ENCODE data around the gene DLG2. TPM values are rescaled to one million over a fixed set of nuclear protein-coding genes. Genes with fewer than 3 reads are reported as not detected.

Gene DLG2
- total RNA-seq, 4 donors from 2014 or later: 7.3 to 14.1 (median 11.1) TPM

GRCh38 chr11:84583106-84583505, 1044.0 kb downstream of the DLG2 start:
- WGBS: 86% methylated on average over 1 of the region's 1 CpG
- intact Hi-C loops (cut with DNase I): no loop called here

GRCh38 chr11:84581083-84581482, 1046.1 kb downstream of the DLG2 start:
- H3K4me1 ChIP-seq: no peaks in the 10 kb centered on the region
- no peaks in the 10 kb centered on the region for H3K36me3 ChIP-seq
- no peak for DNase-seq (ENCODE audit: extremely low spot score)
- no peak for TF ChIP-seq CTCF (IDR thresholded peaks at IDR 0.05)
- no peak for TF ChIP-seq EP300 (IDR thresholded peaks at IDR 0.05)
- no peak for TF ChIP-seq POLR2AphosphoS5 (IDR thresholded peaks at IDR 0.05)
- no peak for TF ChIP-seq POLR2A (IDR thresholded peaks at IDR 0.05; ENCODE audit: low read depth)
- H3K27me3 ChIP-seq: no peaks in the 10 kb centered on the region
- H3K27ac ChIP-seq (replicated peaks in 1 of 4): no peak overlapping the region
- H3K9me3 ChIP-seq: no peaks in the 10 kb centered on the region
- WGBS: 87% methylated on average over 3 of the region's 3 CpGs
- H3K4me3 ChIP-seq: no peak overlapping the region
- intact Hi-C loops (cut with DNase I): no loop called here

More at GRCh38 chr11:84583106-84583505, 1044.0 kb downstream of the DLG2 start:
- TF ChIP-seq EP300 (IDR thresholded peaks at IDR 0.05) (no peak), POLR2AphosphoS5 (IDR thresholded peaks at IDR 0.05) (no peak), CTCF (IDR thresholded peaks at IDR 0.05) (no peak)
- H3K27ac ChIP-seq (replicated peaks in 1 of 4): no peak overlapping the region
- no peak overlapping the region for H3K4me3 ChIP-seq
- H3K27me3 ChIP-seq: no peaks in the 10 kb centered on the region
- no peaks in the 10 kb centered on the region for H3K36me3 ChIP-seq
- no peak for DNase-seq (ENCODE audit: extremely low spot score)
- no peaks in the 10 kb centered on the region for H3K4me1 ChIP-seq
- H3K9me3 ChIP-seq: no peaks in the 10 kb centered on the region

- no peak for DNase-seq (ENCODE audit: extremely low spot score)
- TF ChIP-seq CTCF (IDR thresholded peaks at IDR 0.05) (no peak), EP300 (IDR thresholded peaks at IDR 0.05) (no peak), POLR2A (IDR thresholded peaks at IDR 0.05; ENCODE audit: low read depth) (no peak), POLR2AphosphoS5 (IDR thresholded peaks at IDR 0.05) (no peak)
- no peak overlapping the region for H3K4me3 ChIP-seq
- no peaks in the 10 kb centered on the region for H3K27me3 ChIP-seq
- H3K4me1 ChIP-seq: no peaks in the 10 kb centered on the region
- no peak overlapping the region for H3K27ac ChIP-seq (replicated peaks in 1 of 4)
- intact Hi-C loops (cut with DNase I): no loop called here
- no peaks in the 10 kb centered on the region for H3K36me3 ChIP-seq
- 91% methylated on average over 6 of the region's 6 CpGs for WGBS
- H3K9me3 ChIP-seq: no peaks in the 10 kb centered on the region
Observed at GRCh38 chr11:84580428-84580827, 1046.7 kb downstream of the DLG2 start.

GRCh38 chr11:84573868-84574267, 1053.3 kb downstream of the DLG2 start:
- TF ChIP-seq POLR2A (IDR thresholded peaks at IDR 0.05; ENCODE audit: low read depth): no peak
- no peak for TF ChIP-seq EP300 (IDR thresholded peaks at IDR 0.05)
- TF ChIP-seq CTCF (IDR thresholded peaks at IDR 0.05): no peak
- no peak overlapping the region for H3K27ac ChIP-seq (replicated peaks in 1 of 4)
- H3K4me3 ChIP-seq: no peak overlapping the region
- peaks cover 0 to 11% (median 0%) of the 10 kb centered on the region in 4 donors for H3K9me3 ChIP-seq
- 75% methylated on average over 1 of the region's 1 CpG for WGBS
- H3K36me3 ChIP-seq: no peaks in the 10 kb centered on the region
- H3K4me1 ChIP-seq: no peaks in the 10 kb centered on the region
- DNase-seq (ENCODE audit: extremely low spot score): no peak
- H3K27me3 ChIP-seq: no peaks in the 10 kb centered on the region
- intact Hi-C loops (cut with DNase I): no loop called here

- TF ChIP-seq EP300 (IDR thresholded peaks at IDR 0.05) (no peak), CTCF (IDR thresholded peaks at IDR 0.05) (no peak), POLR2AphosphoS5 (IDR thresholded peaks at IDR 0.05) (no peak), POLR2A (IDR thresholded peaks at IDR 0.05; ENCODE audit: low read depth) (no peak)
- Histone ChIP-seq H3K27me3 (no peaks in the 10 kb centered on the region), H3K27ac (replicated peaks in 1 of 4) (no peak overlapping the region), H3K36me3 (no peaks in the 10 kb centered on the region), H3K9me3 (peaks cover 0 to 11% (median 0%) of the 10 kb centered on the region in 4 donors), H3K4me3 (no peak overlapping the region), H3K4me1 (peaks cover 0 to 19% (median 16%) of the 10 kb centered on the region in 4 donors)
- WGBS: 38% methylated on average over 2 of the region's 2 CpGs
- DNase-seq (ENCODE audit: extremely low spot score): no peak
- intact Hi-C loops (cut with DNase I): no loop called here
Observed at GRCh38 chr11:84566671-84567070, 1060.5 kb downstream of the DLG2 start.
